NCI-H345 treated with DMSO at 0.1 percent for 48 hours (cell line): Measurements from ENCODE around the gene OR5H6.
"Not testable (repeated sequence)": the region's sequence is repeated elsewhere in the genome, so short reads cannot be mapped to it uniquely, and the experiment has no call there.

ENCODE experiments used
- DNase-seq: peaks from one replicate; lab custom pipeline; 2025; ENCODE audit not compliant: unreplicated experiment; lab: John Stamatoyannopoulos, UW

Gene OR5H6

GRCh38 chr3:98263944-98264343 lies at the start of gene OR5H6:
OR5H6 (plus strand) TSS chr3:98264244; CDS start chr3:98264333, 89 bp downstream.
- no peak for DNase-seq

GRCh38 chr3:98215051-98215450 lies 49.0 kb upstream of the OR5H6 start:
- DNase-seq: no peak

- DNase-seq: no peak
Measured at GRCh38 chr3:98223907-98224672, 40.0 kb upstream of the OR5H6 start.

- DNase-seq: no peak
Measured at GRCh38 chr3:98232489-98232888, 31.6 kb upstream of the OR5H6 start.

- no peak for DNase-seq
Measured at GRCh38 chr3:98233468-98233867, 30.6 kb upstream of the OR5H6 start.

GRCh38 chr3:98240131-98240530 lies 23.9 kb upstream of the OR5H6 start:
- no peak for DNase-seq

- no peak for DNase-seq
Measured at GRCh38 chr3:98242155-98242554, 21.9 kb upstream of the OR5H6 start.

GRCh38 chr3:98243843-98244242 lies 20.2 kb upstream of the OR5H6 start:
- no peak for DNase-seq

- no peak for DNase-seq
Measured at GRCh38 chr3:98246142-98246541, 17.9 kb upstream of the OR5H6 start.

GRCh38 chr3:98256026-98256425 lies 8.0 kb upstream of the OR5H6 start:
- not testable (repeated sequence) for DNase-seq

GRCh38 chr3:98259707-98260106 lies 4.3 kb upstream of the OR5H6 start:
- DNase-seq: no peak

- no peak for DNase-seq
Measured at GRCh38 chr3:98262046-98262445, 2.0 kb upstream of the OR5H6 start.

- DNase-seq: no peak
Measured at GRCh38 chr3:98269846-98270245, 5.8 kb downstream of the OR5H6 start.

GRCh38 chr3:98272126-98272525 lies 8.1 kb downstream of the OR5H6 start:
- DNase-seq: no peak

- DNase-seq: no peak
Measured at GRCh38 chr3:98274914-98275313, 10.9 kb downstream of the OR5H6 start.

- DNase-seq: no peak
Measured at GRCh38 chr3:98282205-98282604, 18.2 kb downstream of the OR5H6 start, which contains the start of gene OR5H2. OR5H2 (plus strand) TSS chr3:98282505; CDS start chr3:98282903, 398 bp downstream.

- DNase-seq: no peak
Measured at GRCh38 chr3:98290916-98291315, 26.9 kb downstream of the OR5H6 start.

- DNase-seq: no peak
Measured at GRCh38 chr3:98291332-98291957, 27.4 kb downstream of the OR5H6 start.
